ENCODE results near the gene ZNRF4. TPM values are rescaled to one million over a fixed set of nuclear protein-coding genes. Genes with fewer than 3 reads are reported as not detected.

ZNRF4 gene
- total RNA-seq, 1 experiment from 2014 or later: not detected

DNA sequence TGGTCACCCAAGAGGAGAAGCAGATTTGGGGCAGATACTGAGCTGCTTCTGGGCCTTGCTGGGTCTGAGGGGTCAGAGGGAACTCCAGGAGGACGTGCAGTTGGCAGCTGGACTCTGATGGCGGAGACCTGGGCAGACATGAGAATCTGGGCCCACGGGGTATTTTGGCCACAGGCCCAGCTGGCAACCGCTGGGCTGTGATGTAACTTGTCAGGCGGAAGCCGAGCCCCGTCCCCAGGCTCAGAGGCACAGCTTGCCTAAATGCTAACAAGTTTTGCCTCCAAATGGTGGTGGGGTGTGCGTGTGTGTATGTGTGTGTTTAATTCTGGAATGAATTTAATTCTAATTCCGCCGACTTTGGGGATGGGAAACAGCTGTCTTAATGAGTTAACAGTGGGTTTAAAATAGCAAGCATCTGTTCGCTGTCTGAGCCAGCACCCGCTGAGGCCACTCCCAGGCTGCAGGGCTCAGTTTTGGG lies 11.6 kb downstream of the ZNRF4 start:
- no peaks in the 10 kb centered on the region for H3K9me3 ChIP-seq (ENCODE audit: low read length)
- H3K79me2 ChIP-seq (ENCODE audit: low read length): no peaks in the 10 kb centered on the region
- H3K9me2 ChIP-seq (replicated peaks; ENCODE audit: insufficient read depth, low read length): no peaks in the 10 kb centered on the region
- no peak overlapping the region for H3K4me2 ChIP-seq (ENCODE audit: low read depth, low read length, poor library complexity, severe bottlenecking)
- DNase-seq: no peak
- H2AFZ ChIP-seq (ENCODE audit: low read length): no peak overlapping the region
- H3K4me1 ChIP-seq (ENCODE audit: low read length): no peaks in the 10 kb centered on the region
- no peak overlapping the region for H3K27ac ChIP-seq (ENCODE audit: low read length)
- no peaks in the 10 kb centered on the region for H4K20me1 ChIP-seq (ENCODE audit: insufficient read depth, low read depth, low read length)
- H3K4me3 ChIP-seq (ENCODE audit: low read length): no peak overlapping the region
- no peak overlapping the region for H3K9ac ChIP-seq (ENCODE audit: low read length)
- H3K36me3 ChIP-seq (ENCODE audit: insufficient read depth, low read length): no peaks in the 10 kb centered on the region
- no peaks in the 10 kb centered on the region for H3K27me3 ChIP-seq (ENCODE audit: low read length)

DNA sequence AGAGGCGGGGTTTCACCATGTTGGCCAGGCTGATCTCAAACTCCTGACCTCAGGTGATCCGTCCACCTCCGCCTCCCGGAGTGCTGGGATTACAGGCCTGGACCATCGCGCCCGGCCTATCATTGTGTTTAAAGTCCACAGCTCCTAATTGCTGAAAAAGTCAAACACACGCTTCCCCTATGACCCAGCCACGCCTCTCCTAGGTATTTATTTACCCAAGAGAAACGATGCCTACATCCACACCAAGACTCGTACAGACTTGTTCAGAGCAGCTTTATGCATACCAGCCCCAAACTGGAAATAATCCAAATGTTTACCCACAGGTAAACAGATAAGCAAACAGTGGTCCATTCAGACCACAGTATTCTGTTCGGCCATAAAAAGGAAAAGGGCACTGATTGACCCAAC lies 15.1 kb downstream of the ZNRF4 start:
- DNase-seq: no peak
- no peak overlapping the region for H3K4me2 ChIP-seq (ENCODE audit: low read depth, low read length, poor library complexity, severe bottlenecking)
- H3K4me1 ChIP-seq (ENCODE audit: low read length): no peaks in the 10 kb centered on the region
- no peaks in the 10 kb centered on the region for H3K79me2 ChIP-seq (ENCODE audit: low read length)
- no peaks in the 10 kb centered on the region for H3K27me3 ChIP-seq (ENCODE audit: low read length)
- no peak overlapping the region for H3K27ac ChIP-seq (ENCODE audit: low read length)
- H4K20me1 ChIP-seq (ENCODE audit: insufficient read depth, low read depth, low read length): no peaks in the 10 kb centered on the region
- no peaks in the 10 kb centered on the region for H3K9me2 ChIP-seq (replicated peaks; ENCODE audit: insufficient read depth, low read length)
- H2AFZ ChIP-seq (ENCODE audit: low read length): no peak overlapping the region
- no peak overlapping the region for H3K9ac ChIP-seq (ENCODE audit: low read length)
- H3K4me3 ChIP-seq (ENCODE audit: low read length): no peak overlapping the region
- no peaks in the 10 kb centered on the region for H3K9me3 ChIP-seq (ENCODE audit: low read length)
- H3K36me3 ChIP-seq (ENCODE audit: insufficient read depth, low read length): no peaks in the 10 kb centered on the region

DNA sequence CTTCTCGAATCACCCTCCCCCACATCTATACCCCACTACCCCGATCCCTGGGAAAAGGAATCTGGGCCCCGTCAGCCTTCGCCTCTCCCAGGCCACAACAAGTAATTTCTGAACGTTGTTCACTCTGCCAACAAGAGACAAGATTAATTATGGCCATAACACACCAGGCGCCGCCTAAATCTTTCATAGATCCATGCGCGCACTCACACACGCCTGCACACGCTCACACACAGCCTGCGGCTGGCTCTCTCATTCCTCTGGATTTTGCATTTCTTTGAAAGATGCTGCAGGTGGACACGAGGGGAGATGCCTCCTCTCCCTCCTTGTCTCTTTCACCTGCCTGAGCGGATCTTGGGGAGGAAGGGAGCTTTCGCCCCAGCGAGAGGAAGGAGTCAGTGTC lies 17.1 kb downstream of the ZNRF4 start:
- Histone ChIP-seq H3K27me3 (ENCODE audit: low read length) (no peaks in the 10 kb centered on the region), H3K4me3 (ENCODE audit: low read length) (no peak overlapping the region), H3K9me3 (ENCODE audit: low read length) (no peaks in the 10 kb centered on the region), H3K79me2 (ENCODE audit: low read length) (no peaks in the 10 kb centered on the region), H3K9me2 (replicated peaks; ENCODE audit: insufficient read depth, low read length) (no peaks in the 10 kb centered on the region), H3K36me3 (ENCODE audit: insufficient read depth, low read length) (no peaks in the 10 kb centered on the region), H4K20me1 (ENCODE audit: insufficient read depth, low read depth, low read length) (no peaks in the 10 kb centered on the region), H3K4me2 (ENCODE audit: low read depth, low read length, poor library complexity, severe bottlenecking) (no peak overlapping the region), H3K4me1 (ENCODE audit: low read length) (no peaks in the 10 kb centered on the region), H3K9ac (ENCODE audit: low read length) (no peak overlapping the region), H2AFZ (ENCODE audit: low read length) (no peak overlapping the region), H3K27ac (ENCODE audit: low read length) (no peak overlapping the region)
- DNase-seq: no peak

DNA sequence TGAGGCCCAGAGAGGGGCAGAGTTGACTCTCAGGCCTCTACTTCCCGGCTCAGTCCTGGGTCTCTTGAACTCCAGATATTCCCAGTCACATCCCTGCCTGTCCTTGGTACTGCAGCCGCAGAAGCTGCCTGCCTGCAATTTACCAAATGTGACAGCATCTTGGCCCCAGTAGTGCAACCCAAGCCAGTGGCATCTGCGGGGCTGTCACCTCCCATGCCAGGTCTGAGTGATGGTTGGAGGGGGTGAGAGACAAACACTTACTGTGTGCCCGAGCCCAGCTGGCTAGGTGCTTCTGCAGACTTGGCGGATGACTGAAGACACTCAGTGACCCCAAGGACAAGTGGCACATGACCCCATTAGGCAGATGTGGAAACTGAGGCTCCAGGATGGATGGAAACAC lies 18.4 kb downstream of the ZNRF4 start:
- Histone ChIP-seq H3K4me2 (ENCODE audit: low read depth, low read length, poor library complexity, severe bottlenecking) (no peak overlapping the region), H3K27me3 (ENCODE audit: low read length) (no peaks in the 10 kb centered on the region), H2AFZ (ENCODE audit: low read length) (no peak overlapping the region), H3K79me2 (ENCODE audit: low read length) (no peaks in the 10 kb centered on the region), H3K9me2 (replicated peaks; ENCODE audit: insufficient read depth, low read length) (no peaks in the 10 kb centered on the region), H4K20me1 (ENCODE audit: insufficient read depth, low read depth, low read length) (no peaks in the 10 kb centered on the region), H3K4me1 (ENCODE audit: low read length) (no peaks in the 10 kb centered on the region), H3K36me3 (ENCODE audit: insufficient read depth, low read length) (no peaks in the 10 kb centered on the region), H3K4me3 (ENCODE audit: low read length) (no peak overlapping the region), H3K9me3 (ENCODE audit: low read length) (no peaks in the 10 kb centered on the region), H3K9ac (ENCODE audit: low read length) (no peak overlapping the region), H3K27ac (ENCODE audit: low read length) (no peak overlapping the region)
- no peak for DNase-seq

DNA sequence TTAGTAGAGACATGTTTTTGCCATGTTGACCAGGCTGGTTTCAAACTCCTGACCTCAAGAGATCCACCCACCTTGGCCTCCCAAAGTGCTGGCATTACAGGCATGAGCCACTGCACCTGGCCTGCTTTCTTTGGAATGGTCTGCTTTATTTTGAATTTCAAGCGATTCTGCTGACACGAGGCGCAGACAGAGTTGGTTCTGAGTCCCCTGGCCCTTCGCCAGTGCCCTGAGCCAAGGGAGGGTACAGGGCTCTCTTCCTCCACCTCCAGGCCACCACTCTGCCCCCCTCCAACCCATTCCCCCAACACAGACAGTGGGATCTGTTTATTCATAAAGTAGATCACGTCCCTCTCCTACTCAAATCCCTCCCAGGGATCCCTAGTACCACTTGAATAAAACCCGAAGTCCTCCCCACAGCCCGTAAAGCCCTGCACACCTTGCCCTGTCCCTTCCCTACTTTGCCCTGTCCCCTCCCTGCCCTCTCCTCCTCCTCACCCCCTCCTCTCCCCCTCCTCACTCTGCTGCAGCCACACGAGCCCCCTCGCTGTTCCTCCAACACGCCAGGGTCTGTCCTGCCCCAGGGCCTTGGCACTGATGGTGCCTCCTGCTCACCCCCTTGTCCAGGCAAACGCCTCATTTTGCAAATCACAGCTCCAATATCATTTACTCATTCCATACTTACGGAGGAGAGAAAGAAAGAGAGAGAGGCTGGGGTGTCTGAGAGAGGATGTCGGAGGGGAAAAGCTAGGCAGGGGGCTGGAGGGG lies 22.4 kb downstream of the ZNRF4 start:
- Histone ChIP-seq H3K79me2 (ENCODE audit: low read length) (no peaks in the 10 kb centered on the region), H3K27me3 (ENCODE audit: low read length) (no peaks in the 10 kb centered on the region), H3K27ac (ENCODE audit: low read length) (no peak overlapping the region), H2AFZ (ENCODE audit: low read length) (no peak overlapping the region), H3K4me2 (ENCODE audit: low read depth, low read length, poor library complexity, severe bottlenecking) (no peak overlapping the region), H3K4me1 (ENCODE audit: low read length) (no peaks in the 10 kb centered on the region), H3K9me3 (ENCODE audit: low read length) (peaks cover 8% of the 10 kb centered on the region; the same call in 1 of the 2 replicates), H3K4me3 (ENCODE audit: low read length) (no peak overlapping the region), H3K9me2 (replicated peaks; ENCODE audit: insufficient read depth, low read length) (no peaks in the 10 kb centered on the region), H4K20me1 (ENCODE audit: insufficient read depth, low read depth, low read length) (no peaks in the 10 kb centered on the region), H3K36me3 (ENCODE audit: insufficient read depth, low read length) (no peaks in the 10 kb centered on the region), H3K9ac (ENCODE audit: low read length) (no peak overlapping the region)
- DNase-seq: no peak

DNA sequence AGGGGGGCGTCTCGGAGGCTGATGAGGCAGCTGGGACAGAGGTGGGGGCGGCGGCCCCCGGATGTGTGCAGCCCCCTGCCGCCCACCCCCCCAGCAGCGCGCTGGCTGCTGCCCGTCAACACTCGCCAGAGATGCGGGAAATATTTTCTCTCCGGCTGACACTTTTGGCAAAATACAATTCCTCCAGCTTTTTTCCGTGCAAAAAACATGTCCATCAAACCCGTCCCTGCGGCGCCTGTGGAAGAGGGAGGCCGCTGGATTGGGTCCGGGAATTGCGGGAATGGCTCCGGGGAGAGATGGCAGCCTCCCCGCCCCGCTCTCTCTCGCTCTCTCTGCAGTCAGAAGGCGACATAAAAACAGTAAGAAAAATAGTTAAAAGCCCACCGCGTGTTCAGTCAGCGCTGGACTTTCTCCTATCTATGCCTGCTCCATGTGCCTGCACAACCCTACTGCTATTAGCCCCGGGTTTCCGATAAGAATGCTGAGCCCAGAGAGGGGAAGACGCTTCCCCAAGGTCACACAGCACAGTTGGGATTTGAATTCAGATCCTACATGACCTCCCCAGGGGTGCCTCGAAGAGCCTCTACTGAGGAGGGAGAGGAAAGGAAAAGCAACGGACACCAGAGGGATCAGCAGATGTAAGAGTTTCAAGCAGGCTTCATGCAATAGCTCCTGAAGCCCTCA lies 23.2 kb downstream of the ZNRF4 start:
- Histone ChIP-seq H3K4me1 (ENCODE audit: low read length) (no peaks in the 10 kb centered on the region), H3K4me3 (ENCODE audit: low read length) (no peak overlapping the region), H3K27ac (ENCODE audit: low read length) (no peak overlapping the region), H2AFZ (ENCODE audit: low read length) (no peak overlapping the region), H3K9me3 (ENCODE audit: low read length) (peaks cover 8% of the 10 kb centered on the region; the same call in 1 of the 2 replicates), H3K9me2 (replicated peaks; ENCODE audit: insufficient read depth, low read length) (no peaks in the 10 kb centered on the region), H3K79me2 (ENCODE audit: low read length) (no peaks in the 10 kb centered on the region), H4K20me1 (ENCODE audit: insufficient read depth, low read depth, low read length) (no peaks in the 10 kb centered on the region), H3K9ac (ENCODE audit: low read length) (no peak overlapping the region), H3K27me3 (ENCODE audit: low read length) (no peaks in the 10 kb centered on the region), H3K4me2 (ENCODE audit: low read depth, low read length, poor library complexity, severe bottlenecking) (no peak overlapping the region), H3K36me3 (ENCODE audit: insufficient read depth, low read length) (no peaks in the 10 kb centered on the region)
- DNase-seq: no peak

DNA sequence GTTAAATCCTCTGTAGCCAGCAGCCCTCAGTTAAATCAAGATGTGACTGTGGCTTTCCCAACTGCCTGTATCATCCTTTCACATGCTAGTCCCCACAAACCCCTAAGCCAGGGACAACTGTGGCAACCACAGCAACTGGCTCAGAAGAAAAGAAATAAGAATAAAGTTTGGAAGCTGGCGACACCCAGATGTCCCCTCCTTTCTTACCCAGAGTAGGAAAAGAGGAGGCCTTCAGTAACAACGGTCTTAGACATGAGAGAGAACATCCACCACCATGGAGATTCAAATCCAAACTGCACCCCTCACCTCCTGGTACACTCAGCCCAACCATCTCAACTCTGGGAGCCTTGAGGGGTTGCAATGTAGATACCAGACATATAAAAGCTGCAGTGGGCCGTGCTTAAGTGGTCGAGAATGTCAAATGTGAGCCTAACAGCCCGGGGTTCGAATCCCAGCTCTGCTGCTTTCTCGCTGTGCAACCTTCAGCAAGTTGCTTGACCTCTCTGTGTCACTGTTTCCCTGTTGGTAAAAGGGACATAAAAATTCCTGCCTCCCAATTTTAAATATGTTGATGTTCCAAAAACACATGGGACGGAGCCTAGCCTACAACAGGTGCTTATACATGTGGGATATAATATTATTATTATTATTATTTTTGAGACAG lies 23.8 kb downstream of the ZNRF4 start:
- no peak overlapping the region for H2AFZ ChIP-seq (ENCODE audit: low read length)
- no peaks in the 10 kb centered on the region for H4K20me1 ChIP-seq (ENCODE audit: insufficient read depth, low read depth, low read length)
- no peaks in the 10 kb centered on the region for H3K36me3 ChIP-seq (ENCODE audit: insufficient read depth, low read length)
- H3K4me1 ChIP-seq (ENCODE audit: low read length): no peaks in the 10 kb centered on the region
- no peaks in the 10 kb centered on the region for H3K9me2 ChIP-seq (replicated peaks; ENCODE audit: insufficient read depth, low read length)
- DNase-seq: no peak
- H3K27ac ChIP-seq (ENCODE audit: low read length): no peak overlapping the region
- H3K79me2 ChIP-seq (ENCODE audit: low read length): no peaks in the 10 kb centered on the region
- no peak overlapping the region for H3K4me3 ChIP-seq (ENCODE audit: low read length)
- H3K9me3 ChIP-seq (ENCODE audit: low read length): peaks cover 8% of the 10 kb centered on the region; the same call in 1 of the 2 replicates
- no peaks in the 10 kb centered on the region for H3K27me3 ChIP-seq (ENCODE audit: low read length)
- no peak overlapping the region for H3K4me2 ChIP-seq (ENCODE audit: low read depth, low read length, poor library complexity, severe bottlenecking)
- H3K9ac ChIP-seq (ENCODE audit: low read length): no peak overlapping the region

DNA sequence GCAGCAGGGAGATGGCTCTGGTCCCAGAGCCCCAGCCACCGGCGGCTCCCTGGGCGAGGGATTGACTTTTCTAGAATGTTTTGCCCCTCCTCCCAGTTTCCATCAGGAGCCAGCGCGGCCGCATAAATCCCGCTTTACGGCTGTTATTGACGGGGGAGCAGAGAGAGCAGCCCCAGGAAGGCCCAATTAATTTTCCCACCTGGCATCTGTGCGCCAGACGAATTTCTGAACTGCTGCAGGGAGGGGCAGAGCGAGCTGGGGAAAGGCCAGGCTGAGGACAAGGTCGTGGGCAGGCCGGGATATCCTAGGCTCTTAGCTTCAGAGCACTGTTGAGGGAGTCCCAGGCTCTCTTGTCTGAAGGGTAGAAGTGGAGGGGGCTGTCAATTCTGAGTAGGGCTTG lies 24.7 kb downstream of the ZNRF4 start:
- Histone ChIP-seq H4K20me1 (ENCODE audit: insufficient read depth, low read depth, low read length) (no peaks in the 10 kb centered on the region), H2AFZ (ENCODE audit: low read length) (no peak overlapping the region), H3K9me3 (ENCODE audit: low read length) (peaks cover 8% of the 10 kb centered on the region; the same call in 1 of the 2 replicates), H3K27ac (ENCODE audit: low read length) (no peak overlapping the region), H3K9ac (ENCODE audit: low read length) (no peak overlapping the region), H3K4me2 (ENCODE audit: low read depth, low read length, poor library complexity, severe bottlenecking) (no peak overlapping the region), H3K27me3 (ENCODE audit: low read length) (no peaks in the 10 kb centered on the region), H3K4me1 (ENCODE audit: low read length) (no peaks in the 10 kb centered on the region), H3K4me3 (ENCODE audit: low read length) (no peak overlapping the region), H3K9me2 (replicated peaks; ENCODE audit: insufficient read depth, low read length) (no peaks in the 10 kb centered on the region), H3K79me2 (ENCODE audit: low read length) (no peaks in the 10 kb centered on the region), H3K36me3 (ENCODE audit: insufficient read depth, low read length) (no peaks in the 10 kb centered on the region)
- no peak for DNase-seq
